ENCODE data around the gene FGFR2. TPM values are rescaled to one million over a fixed set of nuclear protein-coding genes. Genes with fewer than 3 reads are reported as not detected.

The FGFR2 gene
- total and polyA plus RNA-seq, 2 of the 4 experiments (the other 2 are of a cell fraction): not detected

DNA sequence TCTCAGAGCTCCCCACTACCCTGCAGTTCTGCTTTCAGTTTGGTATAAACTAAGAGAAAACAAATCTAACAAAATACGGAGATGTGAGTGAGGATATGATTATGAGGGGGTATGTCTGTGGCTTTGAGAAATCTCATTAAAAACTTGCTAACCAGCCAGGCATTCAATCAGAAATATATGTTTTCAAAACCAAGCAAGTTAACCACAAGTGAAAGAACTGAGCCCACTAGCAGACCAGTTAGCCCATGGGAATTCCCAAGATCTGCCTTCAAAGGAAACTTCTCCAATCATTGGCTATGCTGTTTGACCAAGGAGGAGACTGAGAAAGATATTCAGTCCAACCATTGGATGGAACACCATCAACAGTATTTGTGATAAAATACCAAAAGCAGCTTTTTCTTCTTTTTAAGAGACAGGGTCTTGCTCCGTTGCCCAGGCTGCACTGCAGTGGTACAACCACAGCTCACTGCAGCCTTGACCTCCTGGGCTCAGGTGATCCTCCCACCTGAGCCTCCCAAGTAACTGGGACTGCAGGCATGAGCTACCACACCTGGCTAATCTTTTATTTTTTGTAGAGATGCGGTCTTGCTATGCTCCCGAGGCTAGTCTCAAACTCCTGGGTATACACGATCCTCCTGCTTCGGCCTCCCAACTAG is 41.2 kb downstream of the FGFR2 start:
- H2AK5ac ChIP-seq (ENCODE audit: low read depth, low read length): no peak overlapping the region
- H3K4me1 ChIP-seq (ENCODE audit: control insufficient read depth, insufficient read depth, low read length): no peaks in the 10 kb centered on the region
- no peak overlapping the region for H3K23ac ChIP-seq (ENCODE audit: low read depth, low read length)
- dilution Hi-C loops (cut with HindIII; ENCODE audit: low sequenced_read_pairs, unreplicated experiment): no loop called here
- peaks cover 23% of the 10 kb centered on the region for H3K9me3 ChIP-seq (ENCODE audit: control insufficient read depth, insufficient read depth, low read length)
- WGBS, 2 experiments (ENCODE audit: extremely low coverage in 2 of 2, insufficient read length in 1 of 2): no CpG with 5 or more reads among the region's 6 CpGs
- no peak overlapping the region for H2BK15ac ChIP-seq (ENCODE audit: low read depth, low read length)
- in situ Hi-C loops (cut with MboI; ENCODE audit: low sequenced_read_pairs): no loop called here
- H4K8ac ChIP-seq (ENCODE audit: low read depth in 2 of 2, low read length in 2 of 2): no peak overlapping the region
- H4K5ac ChIP-seq (ENCODE audit: low read depth, low read length): no peak overlapping the region
- H2BK5ac ChIP-seq (ENCODE audit: low read depth, low read length, poor library complexity, severe bottlenecking): no peak overlapping the region
- no peaks in the 10 kb centered on the region for H3K27me3 ChIP-seq (ENCODE audit: control insufficient read depth, insufficient read depth, low read length)
- TF ChIP-seq, protein P1, sequence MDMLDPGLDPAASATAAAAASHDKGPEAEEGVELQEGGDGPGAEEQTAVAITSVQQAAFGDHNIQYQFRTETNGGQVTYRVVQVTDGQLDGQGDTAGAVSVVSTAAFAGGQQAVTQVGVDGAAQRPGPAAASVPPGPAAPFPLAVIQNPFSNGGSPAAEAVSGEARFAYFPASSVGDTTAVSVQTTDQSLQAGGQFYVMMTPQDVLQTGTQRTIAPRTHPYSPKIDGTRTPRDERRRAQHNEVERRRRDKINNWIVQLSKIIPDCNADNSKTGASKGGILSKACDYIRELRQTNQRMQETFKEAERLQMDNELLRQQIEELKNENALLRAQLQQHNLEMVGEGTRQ (IDR thresholded peaks at IDR 0.05; ENCODE audit: low read depth, low read length): no peak
- TF ChIP-seq, protein P2, sequence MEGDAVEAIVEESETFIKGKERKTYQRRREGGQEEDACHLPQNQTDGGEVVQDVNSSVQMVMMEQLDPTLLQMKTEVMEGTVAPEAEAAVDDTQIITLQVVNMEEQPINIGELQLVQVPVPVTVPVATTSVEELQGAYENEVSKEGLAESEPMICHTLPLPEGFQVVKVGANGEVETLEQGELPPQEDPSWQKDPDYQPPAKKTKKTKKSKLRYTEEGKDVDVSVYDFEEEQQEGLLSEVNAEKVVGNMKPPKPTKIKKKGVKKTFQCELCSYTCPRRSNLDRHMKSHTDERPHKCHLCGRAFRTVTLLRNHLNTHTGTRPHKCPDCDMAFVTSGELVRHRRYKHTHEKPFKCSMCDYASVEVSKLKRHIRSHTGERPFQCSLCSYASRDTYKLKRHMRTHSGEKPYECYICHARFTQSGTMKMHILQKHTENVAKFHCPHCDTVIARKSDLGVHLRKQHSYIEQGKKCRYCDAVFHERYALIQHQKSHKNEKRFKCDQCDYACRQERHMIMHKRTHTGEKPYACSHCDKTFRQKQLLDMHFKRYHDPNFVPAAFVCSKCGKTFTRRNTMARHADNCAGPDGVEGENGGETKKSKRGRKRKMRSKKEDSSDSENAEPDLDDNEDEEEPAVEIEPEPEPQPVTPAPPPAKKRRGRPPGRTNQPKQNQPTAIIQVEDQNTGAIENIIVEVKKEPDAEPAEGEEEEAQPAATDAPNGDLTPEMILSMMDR (conservative IDR thresholded peaks at IDR 0.05; ENCODE audit: low read depth, low read length): no peak
- TF ChIP-seq MAZ (IDR thresholded peaks at IDR 0.05; ENCODE audit: borderline replicate concordance, low read depth, low read length) (no peak), MAFK (IDR thresholded peaks at IDR 0.05; ENCODE audit: low read depth, low read length) (no peak), MXI1 (IDR thresholded peaks at IDR 0.05; ENCODE audit: borderline replicate concordance, low read depth, low read length) (no peak), NFE2L2 (IDR thresholded peaks at IDR 0.05; ENCODE audit: low read depth, low read length) (no peak), POLR2A (IDR thresholded peaks at IDR 0.05; ENCODE audit: low read depth, low read length) (no peak), SMC3 (IDR thresholded peaks at IDR 0.05; ENCODE audit: low read depth, low read length) (no peak), RFX5 (IDR thresholded peaks at IDR 0.05; ENCODE audit: low read depth, low read length) (no peak), RCOR1 (IDR thresholded peaks at IDR 0.05; ENCODE audit: insufficient replicate concordance, low read length) (no peak), BHLHE40 (IDR thresholded peaks at IDR 0.05; ENCODE audit: low read depth, low read length) (no peak), CEBPB (IDR thresholded peaks at IDR 0.05; ENCODE audit: low read depth, low read length) (no peak), CHD1 (IDR thresholded peaks at IDR 0.05; ENCODE audit: low read depth, low read length) (no peak), FOS (IDR thresholded peaks at IDR 0.05; ENCODE audit: low read depth, low read length) (no peak)
- H3K18ac ChIP-seq (ENCODE audit: low read depth, low read length): no peak overlapping the region
- no TSS peak for BruUV-seq (replicated peaks)
- DNase-seq: no peak
- no peak overlapping the region for H3K56ac ChIP-seq (ENCODE audit: extremely low read depth, insufficient read depth, low read length)
- H4K91ac ChIP-seq (ENCODE audit: insufficient read depth, low read depth, low read length): no peak overlapping the region
- no peak overlapping the region for H3K4me2 ChIP-seq (ENCODE audit: low read depth, low read length)
- intact Hi-C loops (cut with micrococcal nuclease): no loop called here
- no peaks in the 10 kb centered on the region for H3K79me1 ChIP-seq (ENCODE audit: low read depth in 1 of 2, low read length in 2 of 2)
- H2AK9ac ChIP-seq (replicated peaks; ENCODE audit: low read depth, low read length, poor library complexity): no peak overlapping the region
- no peak for ATAC-seq (ENCODE audit: low read depth)
- no peaks in the 10 kb centered on the region for H3K9me1 ChIP-seq (ENCODE audit: insufficient read depth, low read length)
- no peak overlapping the region for H3K4me3 ChIP-seq (ENCODE audit: insufficient read depth, low read depth, low read length)
- CTCF ChIA-PET: no interaction called here
- no peak overlapping the region for H3K27ac ChIP-seq (ENCODE audit: insufficient read depth, low read length)
- H3K4ac ChIP-seq (ENCODE audit: low read depth, low read length): no peak overlapping the region
- H2AFZ ChIP-seq (replicated peaks; ENCODE audit: low read length, poor library complexity): no peak overlapping the region
- no peaks in the 10 kb centered on the region for H3K36me3 ChIP-seq (ENCODE audit: control insufficient read depth, insufficient read depth, low read length)
- no peak overlapping the region for H3K14ac ChIP-seq (replicated peaks; ENCODE audit: low read depth, low read length)
- no peak overlapping the region for H3K9ac ChIP-seq (ENCODE audit: low read depth, low read length)
- H2BK20ac ChIP-seq (ENCODE audit: low read depth, low read length): no peak overlapping the region
- H4K20me1 ChIP-seq (ENCODE audit: insufficient read depth, low read length): no peaks in the 10 kb centered on the region
- no peak overlapping the region for H2BK120ac ChIP-seq (ENCODE audit: low read depth, low read length)
- POLR2A ChIA-PET (ENCODE audit: unreplicated experiment): no interaction called here

Measured in IMR-90 (cell line).